NCI-H1436 treated with DMSO at 0.1 percent for 48 hours (cell line): ENCODE data around the gene PLCB2.

Experiments
- DNase-seq: peaks from one replicate; lab custom pipeline; 2025; lab: John Stamatoyannopoulos, UW

Gene PLCB2

DNA sequence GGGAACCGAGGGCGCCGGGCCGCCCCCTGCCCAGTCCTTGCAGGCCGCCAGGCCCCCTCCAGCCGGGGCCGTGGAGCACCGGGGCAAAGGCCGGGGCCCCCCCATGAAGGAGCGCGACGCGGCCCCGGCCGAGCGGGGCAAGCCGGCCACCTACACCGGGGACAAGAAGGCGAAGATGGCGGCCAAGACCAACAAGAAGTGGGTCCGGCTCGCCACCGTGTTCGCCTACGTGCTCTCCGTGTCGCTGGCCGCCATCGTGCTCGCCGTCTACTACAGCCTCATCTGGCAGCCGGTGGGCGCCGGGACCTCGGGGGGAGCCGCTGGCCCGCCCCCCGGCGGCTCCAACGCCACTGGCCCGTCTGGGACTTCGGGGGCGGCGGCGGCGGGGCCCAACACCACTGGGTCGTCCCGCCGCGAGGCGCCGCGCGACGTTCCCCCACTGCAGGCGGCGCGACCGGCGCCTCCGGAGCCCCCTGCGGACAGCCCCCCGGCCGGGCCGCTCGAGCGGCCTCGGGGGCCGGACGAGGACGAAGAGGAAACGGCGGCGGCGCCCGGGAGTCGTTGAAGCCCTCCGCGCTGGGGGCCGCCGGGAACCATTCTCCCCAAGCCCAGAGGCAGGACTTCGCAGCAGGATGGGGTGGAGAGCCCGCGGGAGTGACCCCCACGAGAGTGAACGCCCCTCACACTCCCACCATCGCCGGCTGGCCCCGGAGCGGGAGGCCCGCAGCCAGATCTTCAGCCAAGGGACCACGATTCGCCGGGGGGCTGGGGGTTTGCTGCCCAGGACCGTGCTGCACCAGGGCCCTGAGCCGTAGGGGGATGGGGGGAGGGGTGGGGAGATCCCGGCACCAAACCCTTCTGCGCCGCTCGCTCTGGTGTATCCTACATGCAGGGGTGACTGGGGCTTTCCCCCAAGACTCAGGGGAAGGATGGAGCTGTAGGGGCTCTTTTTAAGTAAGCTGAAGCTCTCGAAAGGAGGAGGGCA lies 16.5 kb upstream of the PLCB2 start:
- no peak for DNase-seq

DNA sequence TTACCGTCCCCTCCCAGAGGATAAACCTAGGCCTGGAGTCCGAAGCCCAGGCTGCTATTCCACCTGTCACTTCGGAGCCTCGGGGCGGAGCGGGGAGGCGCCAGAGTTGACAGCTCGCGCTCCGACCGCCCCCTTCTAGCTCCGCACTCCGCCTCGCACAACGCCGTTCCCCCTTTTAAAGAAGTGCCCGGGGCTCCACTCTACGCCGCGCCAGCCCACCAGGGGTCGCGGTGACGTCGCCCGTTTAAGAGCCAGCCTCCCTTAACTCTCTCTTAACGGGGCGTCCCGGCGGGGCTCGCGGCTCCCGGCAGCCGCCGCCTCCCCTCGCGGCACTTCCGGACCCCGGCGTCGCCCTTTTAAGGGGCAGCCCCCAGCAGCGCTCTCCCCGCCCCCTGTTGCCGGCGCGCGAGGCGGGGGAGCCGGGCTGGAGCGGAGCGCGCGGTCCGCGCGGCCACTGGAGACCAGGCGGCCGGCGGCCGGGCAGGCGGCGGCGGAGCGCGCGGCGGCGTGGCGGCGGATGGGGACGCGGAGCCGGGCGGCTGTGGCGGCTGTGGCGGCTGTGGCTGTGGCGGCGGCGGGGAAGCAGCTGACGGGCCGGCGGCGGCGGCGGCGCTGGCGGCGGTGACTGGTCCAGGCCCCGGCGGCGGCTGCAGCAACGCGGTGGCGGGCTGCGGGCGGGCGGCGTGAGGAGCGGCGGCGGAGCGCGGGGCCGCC lies 15.7 kb upstream of the PLCB2 start, which contains the start of gene INAFM2:
Gene INAFM2 (plus strand): TSS at position 454 of the 714 bp plus-strand sequence. CDS start 364 bp downstream, outside the sequence.
- DNase-seq, result peak; percentile 43

DNA sequence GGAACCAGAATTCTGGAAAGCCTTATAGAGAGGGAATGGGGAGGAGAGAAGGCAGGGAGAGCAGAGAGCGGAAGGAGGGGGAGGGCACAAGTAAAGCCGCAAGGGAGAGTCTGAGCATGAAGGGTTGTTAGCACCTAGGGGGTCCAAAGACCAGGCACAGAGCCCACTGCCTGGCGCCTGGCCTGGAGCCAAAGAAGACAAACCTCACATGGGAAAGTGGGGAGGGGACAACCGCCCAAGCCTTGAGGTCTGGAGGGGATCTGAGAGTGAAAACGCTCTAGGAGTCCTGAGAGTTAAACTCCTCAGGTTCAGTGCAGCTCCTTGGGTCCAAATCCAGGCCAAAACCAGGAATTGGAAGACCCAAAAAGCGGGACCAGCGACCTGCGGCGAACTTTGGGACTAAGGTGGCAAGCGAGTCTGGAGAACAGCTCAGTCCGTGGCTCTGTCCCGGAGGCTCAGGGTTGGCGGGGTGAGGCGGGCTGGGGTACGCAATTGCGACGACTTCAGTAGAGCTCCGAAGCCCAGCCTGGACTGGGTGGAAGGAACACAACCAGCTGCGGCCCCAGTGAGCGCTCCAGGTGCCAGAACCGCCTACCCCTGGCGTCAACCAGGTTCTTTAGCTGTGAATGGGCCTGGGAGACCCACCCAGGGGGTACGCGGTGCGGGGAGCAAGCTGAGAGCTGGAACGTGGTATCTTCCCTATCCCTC lies 14.9 kb upstream of the PLCB2 start:
- no peak for DNase-seq

DNA sequence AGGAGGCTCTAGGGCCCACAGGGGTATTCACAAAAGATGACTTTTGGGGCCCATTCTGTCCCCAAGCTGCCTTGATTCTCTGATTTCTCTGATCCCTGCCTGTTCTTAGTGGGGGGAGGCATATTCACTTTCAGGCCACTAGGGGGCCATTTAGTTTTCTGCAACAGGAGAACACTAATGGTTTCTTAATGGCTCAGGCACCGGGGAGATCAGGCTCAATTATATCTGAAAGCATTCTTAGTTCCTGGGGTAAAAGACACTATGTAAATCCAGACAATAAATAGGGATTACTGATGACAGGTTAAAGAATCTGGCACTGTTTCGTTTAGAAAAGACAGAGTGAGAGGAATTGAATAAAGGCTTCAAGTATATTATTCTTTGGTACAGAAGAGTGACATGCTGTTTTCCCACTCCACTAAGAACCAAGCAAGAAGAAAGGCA lies 13.2 kb upstream of the PLCB2 start:
- peak; percentile 51 for DNase-seq

DNA sequence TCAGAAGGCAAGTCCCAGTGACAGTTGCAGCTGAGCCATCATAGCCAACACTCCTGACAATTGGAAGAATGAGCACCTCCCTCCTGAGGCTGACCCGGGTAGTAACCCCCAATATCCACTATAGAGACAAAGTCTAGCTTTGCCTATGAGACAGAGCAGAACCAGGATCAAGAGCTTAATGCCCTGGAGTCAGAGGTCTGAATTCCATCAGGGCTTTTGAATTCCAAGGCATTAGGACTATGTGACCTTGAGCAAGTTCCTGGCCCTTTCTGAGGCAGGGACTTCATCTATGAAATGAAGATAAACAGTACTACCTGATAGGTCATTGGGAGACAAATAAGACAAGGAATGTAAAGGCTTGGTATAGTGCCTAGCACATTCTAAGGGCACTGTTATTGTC lies 12.7 kb upstream of the PLCB2 start:
- no peak for DNase-seq

DNA sequence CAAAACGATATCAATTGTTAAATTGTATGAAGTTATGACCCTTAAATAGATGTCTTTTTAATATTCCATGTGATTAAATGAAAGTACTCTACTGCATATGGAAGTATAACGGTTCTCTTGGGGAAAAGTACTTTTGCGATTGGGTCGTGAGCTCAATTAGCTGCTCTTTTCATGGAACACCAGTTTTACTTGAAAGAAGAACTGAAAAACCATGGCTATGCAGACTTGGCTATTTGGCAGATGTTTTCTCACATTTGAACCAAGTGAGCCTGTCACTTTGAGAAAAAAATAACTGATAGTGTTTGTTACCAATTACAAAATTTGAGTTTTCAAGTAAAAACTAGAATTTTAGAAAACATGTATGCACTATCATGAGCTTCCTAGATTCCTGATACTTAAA lies 9.8 kb upstream of the PLCB2 start:
- DNase-seq, result no peak

DNA sequence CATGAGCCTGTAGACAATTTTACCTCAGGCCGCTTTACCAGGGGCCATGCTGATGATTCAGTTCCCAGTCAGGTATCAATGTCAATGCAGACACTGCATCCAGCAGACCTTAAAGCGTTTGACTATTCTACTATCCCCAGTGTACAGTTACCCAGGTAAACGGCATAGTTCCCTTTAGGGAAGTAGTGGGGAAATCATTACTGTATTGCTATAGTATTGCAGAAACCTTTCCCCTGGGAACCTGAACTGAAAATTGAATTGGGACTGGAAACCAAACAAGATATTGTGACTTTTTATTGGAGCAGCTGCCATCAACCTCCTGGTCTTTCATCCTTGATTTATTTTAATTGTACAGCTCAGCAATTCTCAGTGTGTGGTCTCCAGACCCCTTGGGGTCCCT lies 9.2 kb upstream of the PLCB2 start:
- DNase-seq, result no peak

DNA sequence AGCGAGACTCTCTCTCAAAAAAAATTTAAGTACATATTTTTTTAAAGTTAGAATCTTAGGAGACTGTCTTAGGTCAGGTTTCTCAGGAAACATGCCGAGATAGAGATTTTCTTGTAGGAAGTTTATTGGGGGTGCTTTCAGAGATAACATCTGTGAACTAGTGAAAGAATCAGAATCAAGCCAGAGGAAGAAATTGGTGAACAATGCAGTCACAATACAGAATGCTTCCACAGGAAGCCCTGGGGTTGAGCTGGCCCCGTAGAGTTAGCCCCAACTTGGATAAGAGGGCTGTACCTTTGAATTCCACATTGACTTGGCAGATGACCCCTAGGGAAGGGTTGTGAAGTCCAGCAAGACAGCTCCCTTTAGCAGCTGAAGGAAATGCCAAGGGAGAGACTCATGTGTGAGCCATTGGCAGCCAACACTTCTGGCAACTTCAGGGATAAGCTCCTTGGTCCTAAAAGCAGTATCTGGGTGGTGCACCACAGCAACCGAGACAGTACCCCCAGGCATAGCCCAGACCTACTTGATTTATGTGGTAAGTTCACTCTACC lies 7.1 kb upstream of the PLCB2 start:
- no peak for DNase-seq

DNA sequence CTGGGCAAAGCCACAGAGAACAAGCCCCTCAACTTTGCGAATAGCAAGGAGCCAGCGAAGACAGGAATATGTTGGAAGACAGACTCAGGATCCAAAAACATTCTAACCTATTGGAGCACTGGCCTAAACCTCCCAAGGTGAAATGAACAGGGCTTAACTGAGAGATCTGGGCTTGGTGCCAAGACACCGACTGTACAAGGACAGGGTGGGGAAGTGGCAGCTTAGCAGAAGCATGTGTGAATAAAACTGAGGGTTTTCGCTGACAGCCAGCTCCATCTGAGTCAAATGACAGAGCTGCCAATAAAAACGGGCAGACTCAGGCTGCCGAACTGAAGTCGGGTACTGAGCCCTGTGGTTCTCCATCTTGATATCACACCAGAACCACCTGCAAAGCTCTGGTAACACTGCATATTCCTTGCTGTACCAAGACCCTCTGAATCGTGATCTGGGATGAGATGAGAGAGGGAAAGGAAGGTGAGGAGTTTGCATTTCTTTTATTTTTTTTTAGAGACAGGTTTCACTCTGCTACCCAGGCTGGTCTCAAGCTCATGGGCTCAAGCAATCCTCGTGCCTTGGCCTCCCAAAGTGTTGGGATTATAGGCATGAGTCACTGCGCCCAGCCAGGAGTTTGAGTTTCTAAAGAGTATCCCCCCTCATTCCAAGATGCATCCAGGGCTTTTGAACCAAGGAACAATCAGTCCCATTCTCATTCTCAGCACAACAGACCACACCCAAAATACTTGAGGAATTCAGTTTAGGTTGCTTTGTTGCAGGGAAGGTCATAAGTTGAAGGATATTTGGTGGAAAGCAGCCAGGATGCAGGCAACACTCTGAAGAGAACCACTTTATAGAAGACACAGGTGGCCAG lies 6.0 kb upstream of the PLCB2 start:
- no peak for DNase-seq

DNA sequence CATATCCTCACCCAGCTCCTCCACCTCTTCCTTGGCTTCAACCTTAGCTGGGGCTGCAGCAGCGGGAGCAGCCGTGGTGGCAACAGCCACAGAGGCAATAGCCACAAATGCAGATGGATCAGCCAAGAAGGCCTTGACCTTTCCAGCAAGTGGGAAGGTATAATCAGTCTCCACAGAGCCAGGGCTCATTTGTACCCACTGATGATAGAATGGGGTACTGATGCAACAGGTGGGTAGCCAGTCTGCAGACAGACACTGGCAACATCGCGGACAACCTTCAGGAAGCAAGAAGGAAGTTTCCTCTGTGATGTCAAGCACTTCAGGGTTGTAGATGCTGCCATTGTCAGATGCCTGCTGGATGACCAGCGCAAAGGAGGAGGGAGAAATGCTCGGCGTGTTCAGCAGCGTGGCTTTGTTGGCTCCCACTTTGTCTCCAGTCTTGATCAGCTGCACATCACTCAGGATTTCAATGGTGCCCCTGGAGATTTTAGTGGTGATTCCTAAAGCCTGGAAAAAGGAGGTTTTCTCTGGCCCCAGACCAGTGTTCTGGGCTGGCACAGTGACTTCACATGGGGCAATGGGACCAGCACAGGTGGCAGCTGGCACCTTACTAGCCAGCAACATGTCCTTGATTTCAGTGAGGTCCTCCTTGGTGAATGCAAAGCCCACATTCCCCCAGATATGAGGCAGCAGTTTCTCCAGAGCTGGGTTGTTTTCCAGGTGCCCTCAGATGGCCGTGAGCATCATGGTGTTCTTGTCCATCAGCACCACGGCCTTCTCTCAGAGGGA lies 4.8 kb upstream of the PLCB2 start:
- no peak for DNase-seq

DNA sequence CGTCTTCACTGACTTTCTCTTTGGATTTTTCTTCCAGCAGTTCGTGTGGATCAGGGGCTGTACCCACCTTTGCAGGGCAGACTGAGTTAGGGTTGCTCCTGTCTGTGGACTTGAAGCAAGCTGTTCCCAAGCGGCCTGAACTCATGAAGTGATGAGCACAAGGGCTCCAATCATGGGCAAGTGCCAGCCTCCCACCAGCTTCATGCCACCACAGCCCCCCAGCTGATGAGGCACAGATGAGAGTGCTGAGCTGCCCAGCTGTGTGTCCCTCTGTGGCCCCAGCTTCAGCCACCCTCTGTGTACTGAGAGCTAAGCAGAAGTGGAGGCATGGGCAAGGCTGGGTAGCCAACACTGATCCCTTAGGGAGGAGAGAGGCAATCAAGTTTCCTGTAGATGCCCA lies 3.3 kb upstream of the PLCB2 start:
- DNase-seq, result no peak

DNA sequence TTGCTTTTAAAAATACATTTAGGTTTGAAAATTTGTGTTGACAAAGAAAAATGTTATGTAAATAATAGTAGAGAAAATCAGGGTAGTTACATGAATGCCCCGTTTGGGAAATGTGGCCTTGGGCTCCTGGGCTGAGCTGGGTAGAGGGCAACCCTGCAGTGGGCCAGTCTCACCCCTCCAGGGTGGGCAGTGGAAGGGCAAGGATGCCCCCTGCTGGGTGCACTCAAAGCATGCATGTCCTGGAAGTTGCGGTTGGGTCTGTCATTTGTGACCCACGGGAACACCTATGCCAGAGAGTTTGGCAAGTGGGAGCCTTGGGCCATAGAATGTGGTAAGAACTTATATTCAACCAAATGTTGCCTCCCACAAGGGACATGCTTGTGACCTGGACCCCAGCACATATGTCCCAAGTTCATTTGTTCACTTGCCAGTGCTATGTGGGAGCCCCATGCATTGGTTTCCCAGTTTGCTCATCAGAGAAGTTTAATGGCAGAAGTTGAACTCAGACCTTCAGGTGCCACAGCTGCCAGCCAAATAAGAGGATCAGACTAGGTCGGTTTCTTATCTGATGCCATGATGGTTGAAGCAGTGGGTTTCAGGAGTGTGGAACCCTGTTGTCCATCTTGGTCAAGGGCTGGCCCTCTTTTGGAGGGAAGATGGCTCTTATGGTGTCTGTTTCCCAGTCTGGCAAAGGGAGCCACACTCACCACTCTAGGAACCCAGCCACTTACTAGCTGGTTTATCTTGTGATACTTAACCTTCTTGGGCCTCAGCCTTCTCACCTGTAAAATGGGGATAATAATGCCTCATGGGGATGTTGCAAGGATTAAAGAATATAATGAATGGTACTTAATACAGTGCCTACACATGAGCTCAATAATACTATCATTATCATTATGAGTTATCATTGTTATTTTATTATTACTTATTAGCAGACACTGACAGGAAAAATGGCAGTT lies 2.5 kb upstream of the PLCB2 start:
- DNase-seq, result no peak

DNA sequence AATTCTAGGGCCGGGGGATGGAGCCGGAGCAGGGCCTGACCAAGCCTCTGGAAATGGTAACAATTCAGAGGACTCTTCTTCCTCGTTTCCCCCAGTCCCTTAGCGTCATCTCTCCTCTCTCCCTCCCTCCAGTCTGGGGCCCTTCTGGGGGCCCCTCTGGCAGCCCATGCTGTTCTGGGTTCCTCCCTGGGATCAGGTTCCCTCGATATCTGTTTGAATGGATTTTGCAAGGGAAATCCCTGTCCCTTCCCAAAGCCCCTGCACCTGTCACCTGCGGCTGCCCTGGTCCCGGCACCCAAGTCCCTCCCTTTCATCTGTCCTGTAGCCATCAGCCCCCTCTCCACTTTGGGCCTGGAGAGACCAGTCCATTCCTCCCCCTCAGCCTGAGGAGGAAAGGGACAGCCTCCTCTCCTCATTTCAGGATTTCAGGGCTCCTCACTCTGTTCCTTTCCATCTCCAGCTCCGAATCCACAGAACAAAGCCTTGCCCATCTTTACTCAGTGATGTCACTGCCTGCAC lies 1.7 kb upstream of the PLCB2 start:
- DNase-seq, result no peak

DNA sequence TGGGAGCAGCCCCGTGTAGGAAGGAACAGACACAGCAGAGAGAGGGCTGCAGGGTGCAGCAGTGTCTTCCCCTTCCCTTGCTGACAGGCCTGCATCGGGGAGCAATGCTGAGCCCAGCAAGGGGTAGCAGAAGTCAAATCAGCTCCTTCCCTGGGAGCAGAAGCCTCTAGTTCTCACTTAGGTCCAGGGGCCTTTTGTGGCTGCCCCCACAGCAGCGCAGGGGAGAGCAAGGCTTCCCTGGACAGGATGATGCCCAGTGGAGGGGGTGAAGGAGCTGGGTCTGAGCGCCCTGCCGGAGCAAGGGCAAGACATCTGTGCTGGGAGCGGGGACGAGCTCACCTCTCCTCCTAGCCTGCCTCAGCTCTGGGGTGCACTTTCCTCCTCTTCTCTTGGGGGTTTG lies 827 bp downstream of the PLCB2 start:
- no peak for DNase-seq

DNA sequence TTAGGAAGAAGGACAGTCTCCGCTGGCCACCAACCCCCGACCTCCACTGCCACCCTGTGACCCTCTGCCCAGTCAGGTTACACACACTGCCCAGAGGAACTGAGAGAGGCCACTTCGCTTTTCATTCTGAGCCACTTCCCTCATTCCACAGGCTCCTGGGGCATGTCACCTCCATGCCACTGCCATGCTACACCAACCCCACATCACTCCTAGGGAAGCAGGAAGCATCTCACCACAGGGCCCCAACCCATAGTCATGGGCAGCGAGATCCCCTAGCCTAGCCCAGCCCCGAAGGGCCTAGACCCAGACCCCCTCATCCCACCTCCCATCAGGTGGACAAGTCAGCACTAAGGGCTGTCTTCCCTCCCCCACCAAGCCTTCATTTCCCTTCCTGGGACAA lies 1.4 kb downstream of the PLCB2 start:
- no peak for DNase-seq

DNA sequence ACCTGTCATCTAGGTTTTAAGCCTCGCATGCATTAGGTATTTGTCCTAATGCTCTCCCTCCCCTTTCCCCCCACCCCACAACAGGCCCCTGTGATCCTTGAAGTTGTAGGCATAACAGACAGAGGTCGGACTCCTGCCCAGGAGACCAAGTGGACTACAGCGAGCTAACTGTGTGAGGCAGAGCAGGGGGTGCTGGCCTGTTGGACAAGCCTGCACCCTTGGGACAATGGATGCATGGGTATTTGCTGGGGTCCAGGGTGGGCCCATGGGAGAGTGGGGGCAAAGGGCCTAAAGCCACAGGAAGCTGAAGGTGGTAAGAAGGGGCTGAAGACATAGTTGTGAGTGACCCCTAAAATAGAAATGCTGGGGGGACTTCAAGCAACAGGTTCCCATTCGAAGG lies 2.5 kb downstream of the PLCB2 start:
- DNase-seq, result no peak

DNA sequence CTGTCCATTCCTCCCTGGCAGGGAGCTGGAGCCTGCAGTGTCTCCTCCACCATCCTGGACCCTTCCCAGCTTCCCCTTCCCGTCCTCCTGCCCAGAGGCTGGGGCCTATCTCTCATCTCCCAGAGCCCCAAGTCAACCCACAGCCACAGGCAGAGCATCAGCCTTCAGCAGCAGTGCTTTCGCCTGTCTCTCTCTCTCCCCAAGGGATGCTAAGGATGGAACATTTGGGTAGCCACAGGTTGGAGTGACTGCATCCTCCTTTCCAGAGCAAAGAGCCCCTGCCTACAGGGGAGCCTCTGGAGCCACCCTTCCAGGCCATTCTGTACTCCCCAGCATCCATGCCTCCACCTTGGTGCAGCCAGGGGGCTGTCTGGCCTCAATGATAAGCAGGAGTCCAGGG lies 4.2 kb downstream of the PLCB2 start:
- no peak for DNase-seq

DNA sequence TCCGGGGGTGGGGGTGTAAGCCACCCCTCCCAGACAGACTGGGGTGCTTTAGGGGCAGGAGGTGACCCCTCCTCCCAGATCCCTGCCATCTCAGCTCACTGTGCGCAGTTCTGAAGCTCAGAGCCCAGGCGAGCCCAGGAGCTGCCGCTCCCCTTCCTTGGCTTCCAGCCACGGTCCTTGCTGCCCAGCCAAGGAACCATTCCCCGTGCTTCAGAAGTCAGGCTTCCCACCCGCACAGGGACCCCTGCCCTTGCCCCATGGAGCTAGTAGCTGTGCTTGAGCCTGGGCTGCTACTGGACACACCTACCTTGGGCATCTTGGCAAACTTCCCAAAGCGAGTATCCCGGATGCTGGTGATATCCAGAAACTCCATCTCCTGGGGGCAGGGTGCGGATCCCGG lies 4.8 kb downstream of the PLCB2 start:
- no peak for DNase-seq
